ENCODE measurements around the gene TIRAP.

The TIRAP gene

DNA sequence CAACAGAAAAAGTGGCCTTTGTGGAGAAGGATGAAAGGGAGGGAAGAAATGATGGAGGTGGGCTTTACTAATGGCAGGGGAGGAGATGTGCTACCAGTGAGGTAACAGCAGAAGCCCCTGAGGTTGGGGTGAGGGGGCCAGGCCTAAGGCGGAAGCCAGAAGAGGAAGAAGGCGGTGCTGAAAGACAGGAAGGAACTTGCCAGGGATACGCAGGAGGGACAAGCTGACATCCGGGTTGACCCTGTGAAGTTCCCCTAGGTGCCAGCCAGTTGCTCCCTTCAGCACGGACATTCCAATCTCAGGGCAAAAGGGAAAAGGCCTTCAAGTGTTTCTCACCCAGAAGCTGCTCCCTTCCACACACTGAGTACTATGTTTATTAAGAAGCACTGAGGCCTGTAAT is 2.3 kb upstream of the TIRAP start:
- TF ChIP-seq, protein P1, sequence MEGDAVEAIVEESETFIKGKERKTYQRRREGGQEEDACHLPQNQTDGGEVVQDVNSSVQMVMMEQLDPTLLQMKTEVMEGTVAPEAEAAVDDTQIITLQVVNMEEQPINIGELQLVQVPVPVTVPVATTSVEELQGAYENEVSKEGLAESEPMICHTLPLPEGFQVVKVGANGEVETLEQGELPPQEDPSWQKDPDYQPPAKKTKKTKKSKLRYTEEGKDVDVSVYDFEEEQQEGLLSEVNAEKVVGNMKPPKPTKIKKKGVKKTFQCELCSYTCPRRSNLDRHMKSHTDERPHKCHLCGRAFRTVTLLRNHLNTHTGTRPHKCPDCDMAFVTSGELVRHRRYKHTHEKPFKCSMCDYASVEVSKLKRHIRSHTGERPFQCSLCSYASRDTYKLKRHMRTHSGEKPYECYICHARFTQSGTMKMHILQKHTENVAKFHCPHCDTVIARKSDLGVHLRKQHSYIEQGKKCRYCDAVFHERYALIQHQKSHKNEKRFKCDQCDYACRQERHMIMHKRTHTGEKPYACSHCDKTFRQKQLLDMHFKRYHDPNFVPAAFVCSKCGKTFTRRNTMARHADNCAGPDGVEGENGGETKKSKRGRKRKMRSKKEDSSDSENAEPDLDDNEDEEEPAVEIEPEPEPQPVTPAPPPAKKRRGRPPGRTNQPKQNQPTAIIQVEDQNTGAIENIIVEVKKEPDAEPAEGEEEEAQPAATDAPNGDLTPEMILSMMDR (IDR thresholded peaks at IDR 0.05; ENCODE audit: low read depth, low read length), result no peak
- Histone ChIP-seq H3K4me3 (ENCODE audit: low read depth, low read length) (no peak overlapping the region), H3K9me3 (no peaks in the 10 kb centered on the region), H3K27me3 (no peaks in the 10 kb centered on the region), H3K36me3 (peaks cover 6% of the 10 kb centered on the region; the same call in 1 of the 2 replicates), H3K4me1 (peaks cover 6% of the 10 kb centered on the region)
- DNase-seq, result no peak

- Histone ChIP-seq H3K9me3 (no peaks in the 10 kb centered on the region), H3K4me1 (peaks cover 6% of the 10 kb centered on the region), H3K4me3 (ENCODE audit: low read depth, low read length) (no peak overlapping the region), H3K36me3 (peaks cover 2% of the 10 kb centered on the region; the same call in 1 of the 2 replicates), H3K27me3 (no peaks in the 10 kb centered on the region)
- DNase-seq, result no peak
- TF ChIP-seq, protein P1 (IDR thresholded peaks at IDR 0.05; ENCODE audit: low read depth, low read length), result no peak
Measured at GRCh38 chr11:126281245-126281644, 1.6 kb upstream of the TIRAP start.

- H3K4me3 ChIP-seq (ENCODE audit: low read depth, low read length), result peak overlapping the region; percentile 79; the same call in 1 of the 2 replicates
- no peaks in the 10 kb centered on the region for H3K9me3 ChIP-seq
- H3K4me1 ChIP-seq, result peaks cover 6% of the 10 kb centered on the region
- no peaks in the 10 kb centered on the region for H3K27me3 ChIP-seq
- DNase-seq, result no peak
- no peaks in the 10 kb centered on the region for H3K36me3 ChIP-seq
- TF ChIP-seq, protein P1 (IDR thresholded peaks at IDR 0.05; ENCODE audit: low read depth, low read length), result no peak
Measured at GRCh38 chr11:126281666-126282175, 1.2 kb upstream of the TIRAP start.

- no peaks in the 10 kb centered on the region for H3K9me3 ChIP-seq
- H3K36me3 ChIP-seq, result no peaks in the 10 kb centered on the region
- H3K4me1 ChIP-seq, result peaks cover 6% of the 10 kb centered on the region
- peak overlapping the region; percentile 79 for H3K4me3 ChIP-seq (ENCODE audit: low read depth, low read length)
- DNase-seq, result peak; percentile 50
- no peaks in the 10 kb centered on the region for H3K27me3 ChIP-seq
- TF ChIP-seq, protein P1 (IDR thresholded peaks at IDR 0.05; ENCODE audit: low read depth, low read length), result no peak
Measured at GRCh38 chr11:126282361-126282735, 545 bp upstream of the TIRAP start.

DNA sequence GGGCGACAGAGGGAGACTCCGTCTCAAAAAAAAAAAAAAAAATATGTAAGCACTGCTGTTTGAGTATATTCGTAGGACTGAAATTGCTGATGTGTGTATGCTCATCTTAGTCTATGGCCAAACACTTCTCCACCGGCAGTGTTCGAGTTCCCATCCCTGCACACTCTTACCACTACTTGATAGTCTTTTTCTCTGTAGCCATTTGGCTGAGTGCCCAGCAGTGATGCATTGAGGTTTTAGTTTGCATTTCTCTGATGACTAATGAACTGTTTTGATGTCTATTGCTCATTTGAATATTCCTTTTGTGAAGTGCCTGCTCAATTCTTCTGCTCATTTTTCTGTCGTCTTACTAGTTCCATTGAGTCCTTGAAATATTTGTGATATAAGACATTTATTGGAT is 1.9 kb downstream of the TIRAP start:
- no peaks in the 10 kb centered on the region for H3K27me3 ChIP-seq
- peaks cover 6% of the 10 kb centered on the region for H3K4me1 ChIP-seq
- TF ChIP-seq, protein P1 (IDR thresholded peaks at IDR 0.05; ENCODE audit: low read depth, low read length), result no peak
- peak; percentile 48 for DNase-seq
- no peaks in the 10 kb centered on the region for H3K9me3 ChIP-seq
- no peaks in the 10 kb centered on the region for H3K36me3 ChIP-seq
- no peak overlapping the region for H3K4me3 ChIP-seq (ENCODE audit: low read depth, low read length)

DNA sequence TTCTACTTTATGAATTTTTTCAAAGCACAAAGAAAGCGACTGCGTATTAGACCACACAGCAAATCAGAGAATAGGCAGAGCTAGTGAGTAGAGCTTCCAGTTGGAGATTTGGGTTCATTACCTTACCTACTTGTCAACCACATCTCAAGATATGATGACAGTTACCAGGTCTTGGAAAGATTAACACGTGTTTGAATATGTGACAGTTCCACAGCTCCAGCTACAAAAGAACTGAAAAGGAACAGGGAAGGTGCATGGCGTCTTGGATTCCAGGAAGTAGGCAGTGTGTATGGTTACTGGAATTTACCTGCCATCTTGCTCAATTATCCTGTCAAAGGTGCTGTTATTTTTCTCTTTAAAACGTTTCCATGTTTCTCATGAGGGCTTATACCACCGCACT is 5.3 kb downstream of the TIRAP start:
- no peak for DNase-seq
- H3K36me3 ChIP-seq, result peaks cover 15% of the 10 kb centered on the region
- H3K4me1 ChIP-seq, result peaks cover 15% of the 10 kb centered on the region
- TF ChIP-seq, protein P1 (IDR thresholded peaks at IDR 0.05; ENCODE audit: low read depth, low read length), result no peak
- H3K4me3 ChIP-seq (ENCODE audit: low read depth, low read length), result no peak overlapping the region
- H3K9me3 ChIP-seq, result no peaks in the 10 kb centered on the region
- no peaks in the 10 kb centered on the region for H3K27me3 ChIP-seq

All from BE2C (cell line).